ENCODE results near the gene ZNF700. TPM values are rescaled to one million over a fixed set of nuclear protein-coding genes. Genes with fewer than 3 reads are reported as not detected.

ZNF700 gene
- total and polyA plus RNA-seq, 9 of the 15 experiments (the other 6 are each of a cell fraction or from before 2014, with no cell fraction given) = 10.3 to 24.7 (median 14.1) TPM

- no peaks in the 10 kb centered on the region for H4K20me1 ChIP-seq (replicated peaks; ENCODE audit: control insufficient read depth, insufficient read depth, low read length)
- TF ChIP-seq MCM5 (IDR thresholded peaks at IDR 0.05; ENCODE audit: low read depth) (no peak), ZNF77 (CRISPR knock-in tag; IDR thresholded peaks at IDR 0.05) (no peak), ZFP30 (CRISPR knock-in tag; IDR thresholded peaks at IDR 0.05; ENCODE audit: borderline replicate concordance) (no peak), CBFB (CRISPR knock-in tag; IDR thresholded peaks at IDR 0.05) (no peak)
- no peak overlapping the region for H3K4me2 ChIP-seq (ENCODE audit: insufficient read depth, low read length)
- intact Hi-C loops (cut with micrococcal nuclease) = no loop called here
- CTCF ChIA-PET (ENCODE audit: low intra/inter-chr PET ratio) = no interaction called here
- BruUV-seq (replicated peaks) = no TSS peak
- H2AFZ ChIP-seq (ENCODE audit: low read depth, low read length) = no peak overlapping the region
- WGBS (ENCODE audit: insufficient coverage, low coverage, missing lambda C conversion rate) = 0% methylated on average over 1 of the region's 1 CpG
- no peak overlapping the region for H3K4me3 ChIP-seq
- no peaks in the 10 kb centered on the region for H3K9me1 ChIP-seq (ENCODE audit: control insufficient read depth, insufficient read depth, low read length)
- DNase-seq (ENCODE audit: extremely low read depth in 1 of 4, low spot score in 3 of 4) (no peak), ATAC-seq (no peak), FAIRE-seq (no peak)
- no peak overlapping the region for H3K9ac ChIP-seq (ENCODE audit: insufficient read depth in 1 of 2, low read depth in 2 of 2, low read length in 2 of 2)
- H3K79me2 ChIP-seq (ENCODE audit: control insufficient read depth, insufficient read depth, low read length) = no peaks in the 10 kb centered on the region
- in situ Hi-C loops (cut with MboI) = no loop called here
- no peaks in the 10 kb centered on the region for H3K27me3 ChIP-seq (ENCODE audit: control insufficient read depth in 2 of 2, insufficient read depth in 2 of 2, low read length in 2 of 2)
- POLR2A ChIA-PET = no interaction called here
- no peaks in the 10 kb centered on the region for H3K9me3 ChIP-seq (replicated peaks; ENCODE audit: control insufficient read depth, insufficient read depth, low read depth, low read length)
- no peaks in the 10 kb centered on the region for H3K36me3 ChIP-seq (ENCODE audit: control insufficient read depth, insufficient read depth, low read length)
- H3K4me1 ChIP-seq (replicated peaks in 1 of 2; ENCODE audit: control insufficient read depth in 2 of 2, insufficient read depth in 2 of 2, low read length in 2 of 2) = peaks cover 0 to 3% of the 10 kb centered on the region in 2 experiments; a peak in 2 of 5 replicates
- no peak overlapping the region for H3K27ac ChIP-seq (ENCODE audit: extremely low read depth, low read depth, low read length)
These were observed 45.3 kb downstream of the ZNF700 start for GRCh38 chr19:11970174-11970573.

DNA sequence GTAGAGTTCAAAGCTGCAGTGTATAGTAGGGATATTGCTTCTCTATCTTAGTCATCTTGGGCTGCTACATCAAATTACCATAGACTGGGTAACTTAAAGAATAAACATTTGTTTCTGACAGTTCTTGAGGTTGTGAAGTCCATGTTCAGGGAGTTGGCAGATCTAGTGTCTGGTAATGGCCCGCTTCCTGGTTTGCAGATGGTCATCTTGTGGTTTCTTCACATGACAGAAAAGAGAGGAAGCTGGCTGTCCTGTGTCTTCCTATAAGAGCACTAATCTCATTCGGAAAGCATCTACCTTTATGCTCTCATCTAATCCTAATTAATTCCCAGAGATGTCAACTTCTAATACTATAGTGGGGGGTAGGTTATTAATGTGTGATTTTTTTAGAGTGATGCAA lies 46.1 kb downstream of the ZNF700 start:
- Histone ChIP-seq H3K9me3 (replicated peaks; ENCODE audit: control insufficient read depth, insufficient read depth, low read depth, low read length) (no peaks in the 10 kb centered on the region), H3K9me1 (ENCODE audit: control insufficient read depth, insufficient read depth, low read length) (no peaks in the 10 kb centered on the region), H3K36me3 (ENCODE audit: control insufficient read depth, insufficient read depth, low read length) (no peaks in the 10 kb centered on the region), H3K27ac (ENCODE audit: extremely low read depth, low read depth, low read length) (no peak overlapping the region), H2AFZ (ENCODE audit: low read depth, low read length) (no peak overlapping the region), H3K4me1 (replicated peaks in 1 of 2; ENCODE audit: control insufficient read depth in 2 of 2, insufficient read depth in 2 of 2, low read length in 2 of 2) (no peaks in the 10 kb centered on the region), H3K4me2 (ENCODE audit: insufficient read depth, low read length) (no peak overlapping the region), H3K27me3 (ENCODE audit: control insufficient read depth in 2 of 2, insufficient read depth in 2 of 2, low read length in 2 of 2) (no peaks in the 10 kb centered on the region), H3K9ac (ENCODE audit: insufficient read depth in 1 of 2, low read depth in 2 of 2, low read length in 2 of 2) (no peak overlapping the region), H4K20me1 (replicated peaks; ENCODE audit: control insufficient read depth, insufficient read depth, low read length) (no peaks in the 10 kb centered on the region), H3K4me3 (no peak overlapping the region), H3K79me2 (ENCODE audit: control insufficient read depth, insufficient read depth, low read length) (no peaks in the 10 kb centered on the region)
- ChIA-PET CTCF (ENCODE audit: low intra/inter-chr PET ratio) (no interaction called here), POLR2A (interaction anchor here (0.6 kb wide), 2 partner anchors 529 to 812 kb away, joined by 3 read pairs; no protein-coding TSS in a partner anchor)
- no peak for ATAC-seq
- no peak for FAIRE-seq
- no peak for DNase-seq (ENCODE audit: extremely low read depth in 1 of 4, low spot score in 3 of 4)
- intact Hi-C loops (cut with micrococcal nuclease) = no loop called here
- BruUV-seq (replicated peaks) = no TSS peak
- WGBS (ENCODE audit: insufficient coverage, low coverage, missing lambda C conversion rate) = 6% methylated on average over 2 of the region's 2 CpGs
- in situ Hi-C loops (cut with MboI) = no loop called here
- TF ChIP-seq CTCF (IDR thresholded peaks at IDR 0.05 in 2 of 3, conservative IDR thresholded peaks at IDR 0.05 in 1 of 3; ENCODE audit: insufficient read depth in 2 of 3, low read depth in 1 of 3, low read length in 3 of 3) (no peak), ZNF121 (CRISPR knock-in tag; conservative IDR thresholded peaks at IDR 0.05) (no peak), CBFB (CRISPR knock-in tag; IDR thresholded peaks at IDR 0.05) (no peak), KDM4B (IDR thresholded peaks at IDR 0.05; ENCODE audit: borderline replicate concordance in 2 of 2, low read depth in 1 of 2) (no peak), YY1 (IDR thresholded peaks at IDR 0.05; ENCODE audit: borderline replicate concordance in 1 of 3, control insufficient read depth in 1 of 3, extremely low read depth in 1 of 3, insufficient read depth in 3 of 3, insufficient read length in 1 of 3, insufficient replicate concordance in 2 of 3, low read depth in 1 of 3, low read length in 2 of 3) (no peak), CEBPB (tag; IDR thresholded peaks at IDR 0.05) (no peak), SAP30 (IDR thresholded peaks at IDR 0.05; ENCODE audit: borderline replicate concordance, insufficient read depth, low read depth, low read length, poor library complexity, severe bottlenecking) (no peak)
- TF ChIP-seq, protein P1, sequence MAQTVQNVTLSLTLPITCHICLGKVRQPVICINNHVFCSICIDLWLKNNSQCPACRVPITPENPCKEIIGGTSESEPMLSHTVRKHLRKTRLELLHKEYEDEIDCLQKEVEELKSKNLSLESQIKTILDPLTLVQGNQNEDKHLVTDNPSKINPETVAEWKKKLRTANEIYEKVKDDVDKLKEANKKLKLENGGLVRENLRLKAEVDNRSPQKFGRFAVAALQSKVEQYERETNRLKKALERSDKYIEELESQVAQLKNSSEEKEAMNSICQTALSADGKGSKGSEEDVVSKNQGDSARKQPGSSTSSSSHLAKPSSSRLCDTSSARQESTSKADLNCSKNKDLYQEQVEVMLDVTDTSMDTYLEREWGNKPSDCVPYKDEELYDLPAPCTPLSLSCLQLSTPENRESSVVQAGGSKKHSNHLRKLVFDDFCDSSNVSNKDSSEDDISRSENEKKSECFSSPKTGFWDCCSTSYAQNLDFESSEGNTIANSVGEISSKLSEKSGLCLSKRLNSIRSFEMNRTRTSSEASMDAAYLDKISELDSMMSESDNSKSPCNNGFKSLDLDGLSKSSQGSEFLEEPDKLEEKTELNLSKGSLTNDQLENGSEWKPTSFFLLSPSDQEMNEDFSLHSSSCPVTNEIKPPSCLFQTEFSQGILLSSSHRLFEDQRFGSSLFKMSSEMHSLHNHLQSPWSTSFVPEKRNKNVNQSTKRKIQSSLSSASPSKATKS (CRISPR knock-in tag; IDR thresholded peaks at IDR 0.05) = no peak
